PFSK-1 (cell line): ENCODE data around the gene KYAT1.

Experiments
- FOXP2 ChIP-seq: optimal IDR thresholded peaks from 2 replicates; pipeline ENCODE3; 2011; ENCODE audit warnings: borderline replicate concordance, control low read depth, inconsistent platforms; ENCODE audit not compliant: insufficient read depth; ENCODE audit errors: extremely low read length, extremely low read depth
- POLR2AphosphoS5 ChIP-seq: IDR thresholded peaks from 2 replicates; pipeline ENCODE4 v1.6.1; 2012; ENCODE audit warnings: low read depth, mild to moderate bottlenecking, control low read depth, low read length, moderate library complexity
- REST ChIP-seq, 2 experiments: IDR thresholded peaks; 2 replicates each; pipeline versions ENCODE4 v1.6.1 to v1.8.0; 2011 to 2012; ENCODE audit warnings: low read depth in 2 of 2, low read length in 2 of 2, control low read depth in 1 of 2, inconsistent platforms in 1 of 2, mild to moderate bottlenecking in 1 of 2, moderate library complexity in 1 of 2; ENCODE audit not compliant: insufficient read depth in 1 of 2
- SIN3A ChIP-seq: IDR thresholded peaks from 2 replicates; pipeline ENCODE4 v1.6.1; 2012; ENCODE audit warnings: mild to moderate bottlenecking, low read length, moderate library complexity, borderline replicate concordance; ENCODE audit not compliant: insufficient read depth
- TAF1 ChIP-seq: IDR thresholded peaks from 2 replicates; pipeline ENCODE4 v1.6.1; 2012; ENCODE audit warnings: low read length, control low read depth, borderline replicate concordance; ENCODE audit not compliant: insufficient read depth

KYAT1 gene

GRCh38 chr9:128861501-128861900 lies 20.2 kb downstream of the KYAT1 start:
- TF ChIP-seq REST (IDR thresholded peaks at IDR 0.05; ENCODE audit: insufficient read depth in 1 of 2, low read depth in 2 of 2, low read length in 2 of 2): no peak
- no peak for TF ChIP-seq POLR2AphosphoS5

- TF ChIP-seq REST (IDR thresholded peaks at IDR 0.05; ENCODE audit: insufficient read depth in 1 of 2, low read depth in 2 of 2, low read length in 2 of 2) (no peak), FOXP2 (no peak), SIN3A (no peak), TAF1 (no peak), POLR2AphosphoS5 (no peak)
Observed at GRCh38 chr9:128860937-128861336, 20.8 kb downstream of the KYAT1 start.

GRCh38 chr9:128847803-128848202 lies 33.9 kb downstream of the KYAT1 start:
- TF ChIP-seq TAF1 (no peak), SIN3A (no peak), FOXP2 (no peak), POLR2AphosphoS5 (no peak), REST (IDR thresholded peaks at IDR 0.05; ENCODE audit: insufficient read depth in 1 of 2, low read depth in 2 of 2, low read length in 2 of 2) (no peak)

GRCh38 chr9:128846680-128847030 lies 35.1 kb downstream of the KYAT1 start:
- TF ChIP-seq SIN3A (no peak), REST (IDR thresholded peaks at IDR 0.05; ENCODE audit: insufficient read depth in 1 of 2, low read depth in 2 of 2, low read length in 2 of 2) (no peak), FOXP2 (no peak), POLR2AphosphoS5 (no peak)

GRCh38 chr9:128845186-128845931 lies 36.4 kb downstream of the KYAT1 start:
- TF ChIP-seq SIN3A: no peak
- no peak for TF ChIP-seq FOXP2
- TF ChIP-seq TAF1: no peak
- no peak for TF ChIP-seq POLR2AphosphoS5
- TF ChIP-seq REST (IDR thresholded peaks at IDR 0.05; ENCODE audit: insufficient read depth in 1 of 2, low read depth in 2 of 2, low read length in 2 of 2): no peak
